ENCODE data around the gene GHRHR. TPM values are rescaled to one million over a fixed set of nuclear protein-coding genes. Genes with fewer than 3 reads are reported as not detected.

The GHRHR gene
- total and polyA plus RNA-seq, 9 of the 15 experiments (the other 6 are each of a cell fraction or from before 2014, with no cell fraction given): not detected

DNA sequence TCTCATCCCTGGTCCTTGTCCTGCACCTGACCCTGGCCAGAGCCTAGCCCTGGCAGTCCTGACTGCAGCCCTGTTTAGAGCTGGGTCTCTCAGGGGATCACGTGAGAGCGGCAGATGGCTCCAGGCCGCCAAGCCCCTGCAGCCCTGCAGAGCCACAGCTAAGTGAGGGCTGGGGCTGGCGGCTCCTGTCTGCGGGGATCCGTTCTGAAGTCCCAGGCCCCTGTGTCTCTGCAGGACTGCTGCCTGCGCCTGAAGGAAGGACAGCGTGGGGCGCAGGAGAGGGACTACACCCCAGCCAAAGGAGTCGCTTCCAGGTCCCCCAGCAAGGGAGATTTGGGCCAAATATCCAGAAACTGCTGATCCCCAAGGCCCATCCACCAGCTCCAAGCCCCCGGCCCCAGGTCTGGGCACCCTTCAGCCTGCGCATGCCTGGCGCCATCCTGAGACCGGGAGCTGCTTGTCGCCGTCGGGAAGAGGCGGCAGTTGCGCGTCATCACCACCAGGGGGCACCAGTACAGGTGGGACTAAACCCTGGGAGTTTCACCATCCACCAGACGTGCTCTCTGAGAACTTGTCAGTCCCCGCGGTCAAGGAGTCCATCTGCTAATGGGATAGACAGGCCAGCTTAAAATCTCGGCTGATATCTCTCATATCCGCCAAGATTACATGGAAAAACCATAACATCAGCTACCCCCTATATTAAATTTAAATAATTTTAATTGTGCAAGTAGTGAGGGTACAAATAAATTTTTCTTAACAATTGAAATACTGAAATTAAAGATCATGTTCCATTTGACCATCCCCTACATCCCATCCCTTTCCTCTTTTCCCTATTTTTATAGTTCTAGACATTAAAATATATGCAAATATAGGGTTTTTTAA is 25.1 kb upstream of the GHRHR start (continued):
- TF ChIP-seq, protein P1, sequence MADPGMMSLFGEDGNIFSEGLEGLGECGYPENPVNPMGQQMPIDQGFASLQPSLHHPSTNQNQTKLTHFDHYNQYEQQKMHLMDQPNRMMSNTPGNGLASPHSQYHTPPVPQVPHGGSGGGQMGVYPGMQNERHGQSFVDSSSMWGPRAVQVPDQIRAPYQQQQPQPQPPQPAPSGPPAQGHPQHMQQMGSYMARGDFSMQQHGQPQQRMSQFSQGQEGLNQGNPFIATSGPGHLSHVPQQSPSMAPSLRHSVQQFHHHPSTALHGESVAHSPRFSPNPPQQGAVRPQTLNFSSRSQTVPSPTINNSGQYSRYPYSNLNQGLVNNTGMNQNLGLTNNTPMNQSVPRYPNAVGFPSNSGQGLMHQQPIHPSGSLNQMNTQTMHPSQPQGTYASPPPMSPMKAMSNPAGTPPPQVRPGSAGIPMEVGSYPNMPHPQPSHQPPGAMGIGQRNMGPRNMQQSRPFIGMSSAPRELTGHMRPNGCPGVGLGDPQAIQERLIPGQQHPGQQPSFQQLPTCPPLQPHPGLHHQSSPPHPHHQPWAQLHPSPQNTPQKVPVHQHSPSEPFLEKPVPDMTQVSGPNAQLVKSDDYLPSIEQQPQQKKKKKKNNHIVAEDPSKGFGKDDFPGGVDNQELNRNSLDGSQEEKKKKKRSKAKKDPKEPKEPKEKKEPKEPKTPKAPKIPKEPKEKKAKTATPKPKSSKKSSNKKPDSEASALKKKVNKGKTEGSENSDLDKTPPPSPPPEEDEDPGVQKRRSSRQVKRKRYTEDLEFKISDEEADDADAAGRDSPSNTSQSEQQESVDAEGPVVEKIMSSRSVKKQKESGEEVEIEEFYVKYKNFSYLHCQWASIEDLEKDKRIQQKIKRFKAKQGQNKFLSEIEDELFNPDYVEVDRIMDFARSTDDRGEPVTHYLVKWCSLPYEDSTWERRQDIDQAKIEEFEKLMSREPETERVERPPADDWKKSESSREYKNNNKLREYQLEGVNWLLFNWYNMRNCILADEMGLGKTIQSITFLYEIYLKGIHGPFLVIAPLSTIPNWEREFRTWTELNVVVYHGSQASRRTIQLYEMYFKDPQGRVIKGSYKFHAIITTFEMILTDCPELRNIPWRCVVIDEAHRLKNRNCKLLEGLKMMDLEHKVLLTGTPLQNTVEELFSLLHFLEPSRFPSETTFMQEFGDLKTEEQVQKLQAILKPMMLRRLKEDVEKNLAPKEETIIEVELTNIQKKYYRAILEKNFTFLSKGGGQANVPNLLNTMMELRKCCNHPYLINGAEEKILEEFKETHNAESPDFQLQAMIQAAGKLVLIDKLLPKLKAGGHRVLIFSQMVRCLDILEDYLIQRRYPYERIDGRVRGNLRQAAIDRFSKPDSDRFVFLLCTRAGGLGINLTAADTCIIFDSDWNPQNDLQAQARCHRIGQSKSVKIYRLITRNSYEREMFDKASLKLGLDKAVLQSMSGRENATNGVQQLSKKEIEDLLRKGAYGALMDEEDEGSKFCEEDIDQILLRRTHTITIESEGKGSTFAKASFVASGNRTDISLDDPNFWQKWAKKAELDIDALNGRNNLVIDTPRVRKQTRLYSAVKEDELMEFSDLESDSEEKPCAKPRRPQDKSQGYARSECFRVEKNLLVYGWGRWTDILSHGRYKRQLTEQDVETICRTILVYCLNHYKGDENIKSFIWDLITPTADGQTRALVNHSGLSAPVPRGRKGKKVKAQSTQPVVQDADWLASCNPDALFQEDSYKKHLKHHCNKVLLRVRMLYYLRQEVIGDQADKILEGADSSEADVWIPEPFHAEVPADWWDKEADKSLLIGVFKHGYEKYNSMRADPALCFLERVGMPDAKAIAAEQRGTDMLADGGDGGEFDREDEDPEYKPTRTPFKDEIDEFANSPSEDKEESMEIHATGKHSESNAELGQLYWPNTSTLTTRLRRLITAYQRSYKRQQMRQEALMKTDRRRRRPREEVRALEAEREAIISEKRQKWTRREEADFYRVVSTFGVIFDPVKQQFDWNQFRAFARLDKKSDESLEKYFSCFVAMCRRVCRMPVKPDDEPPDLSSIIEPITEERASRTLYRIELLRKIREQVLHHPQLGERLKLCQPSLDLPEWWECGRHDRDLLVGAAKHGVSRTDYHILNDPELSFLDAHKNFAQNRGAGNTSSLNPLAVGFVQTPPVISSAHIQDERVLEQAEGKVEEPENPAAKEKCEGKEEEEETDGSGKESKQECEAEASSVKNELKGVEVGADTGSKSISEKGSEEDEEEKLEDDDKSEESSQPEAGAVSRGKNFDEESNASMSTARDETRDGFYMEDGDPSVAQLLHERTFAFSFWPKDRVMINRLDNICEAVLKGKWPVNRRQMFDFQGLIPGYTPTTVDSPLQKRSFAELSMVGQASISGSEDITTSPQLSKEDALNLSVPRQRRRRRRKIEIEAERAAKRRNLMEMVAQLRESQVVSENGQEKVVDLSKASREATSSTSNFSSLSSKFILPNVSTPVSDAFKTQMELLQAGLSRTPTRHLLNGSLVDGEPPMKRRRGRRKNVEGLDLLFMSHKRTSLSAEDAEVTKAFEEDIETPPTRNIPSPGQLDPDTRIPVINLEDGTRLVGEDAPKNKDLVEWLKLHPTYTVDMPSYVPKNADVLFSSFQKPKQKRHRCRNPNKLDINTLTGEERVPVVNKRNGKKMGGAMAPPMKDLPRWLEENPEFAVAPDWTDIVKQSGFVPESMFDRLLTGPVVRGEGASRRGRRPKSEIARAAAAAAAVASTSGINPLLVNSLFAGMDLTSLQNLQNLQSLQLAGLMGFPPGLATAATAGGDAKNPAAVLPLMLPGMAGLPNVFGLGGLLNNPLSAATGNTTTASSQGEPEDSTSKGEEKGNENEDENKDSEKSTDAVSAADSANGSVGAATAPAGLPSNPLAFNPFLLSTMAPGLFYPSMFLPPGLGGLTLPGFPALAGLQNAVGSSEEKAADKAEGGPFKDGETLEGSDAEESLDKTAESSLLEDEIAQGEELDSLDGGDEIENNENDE (IDR thresholded peaks at IDR 0.05; ENCODE audit: low read depth, low read length): no peak
- TF ChIP-seq, protein P2, sequence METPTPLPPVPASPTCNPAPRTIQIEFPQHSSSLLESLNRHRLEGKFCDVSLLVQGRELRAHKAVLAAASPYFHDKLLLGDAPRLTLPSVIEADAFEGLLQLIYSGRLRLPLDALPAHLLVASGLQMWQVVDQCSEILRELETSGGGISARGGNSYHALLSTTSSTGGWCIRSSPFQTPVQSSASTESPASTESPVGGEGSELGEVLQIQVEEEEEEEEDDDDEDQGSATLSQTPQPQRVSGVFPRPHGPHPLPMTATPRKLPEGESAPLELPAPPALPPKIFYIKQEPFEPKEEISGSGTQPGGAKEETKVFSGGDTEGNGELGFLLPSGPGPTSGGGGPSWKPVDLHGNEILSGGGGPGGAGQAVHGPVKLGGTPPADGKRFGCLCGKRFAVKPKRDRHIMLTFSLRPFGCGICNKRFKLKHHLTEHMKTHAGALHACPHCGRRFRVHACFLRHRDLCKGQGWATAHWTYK (CRISPR knock-in tag; IDR thresholded peaks at IDR 0.05): no peak
- TF ChIP-seq NFE2 (IDR thresholded peaks at IDR 0.05; ENCODE audit: low read depth) (no peak), ZNF830 (CRISPR knock-in tag; IDR thresholded peaks at IDR 0.05) (no peak), HEY1 (CRISPR knock-in tag; IDR thresholded peaks at IDR 0.05; ENCODE audit: borderline replicate concordance) (no peak), DMBX1 (CRISPR knock-in tag; IDR thresholded peaks at IDR 0.05; ENCODE audit: borderline replicate concordance) (no peak), CREB1 (IDR thresholded peaks at IDR 0.05) (peak; percentile 83), CREB1 (CRISPR knock-in tag; IDR thresholded peaks at IDR 0.05) (peak; percentile 89), ZEB2 (IDR thresholded peaks at IDR 0.05) (peak; percentile 73), SMAD4 (CRISPR knock-in tag; conservative IDR thresholded peaks at IDR 0.05) (0 out of 2 replicates have a peak, but pooled peaks have one; percentile 23), TCFL5 (CRISPR knock-in tag; conservative IDR thresholded peaks at IDR 0.05) (no peak), ARID1B (IDR thresholded peaks at IDR 0.05) (no peak)
- TF ChIP-seq, protein P3, sequence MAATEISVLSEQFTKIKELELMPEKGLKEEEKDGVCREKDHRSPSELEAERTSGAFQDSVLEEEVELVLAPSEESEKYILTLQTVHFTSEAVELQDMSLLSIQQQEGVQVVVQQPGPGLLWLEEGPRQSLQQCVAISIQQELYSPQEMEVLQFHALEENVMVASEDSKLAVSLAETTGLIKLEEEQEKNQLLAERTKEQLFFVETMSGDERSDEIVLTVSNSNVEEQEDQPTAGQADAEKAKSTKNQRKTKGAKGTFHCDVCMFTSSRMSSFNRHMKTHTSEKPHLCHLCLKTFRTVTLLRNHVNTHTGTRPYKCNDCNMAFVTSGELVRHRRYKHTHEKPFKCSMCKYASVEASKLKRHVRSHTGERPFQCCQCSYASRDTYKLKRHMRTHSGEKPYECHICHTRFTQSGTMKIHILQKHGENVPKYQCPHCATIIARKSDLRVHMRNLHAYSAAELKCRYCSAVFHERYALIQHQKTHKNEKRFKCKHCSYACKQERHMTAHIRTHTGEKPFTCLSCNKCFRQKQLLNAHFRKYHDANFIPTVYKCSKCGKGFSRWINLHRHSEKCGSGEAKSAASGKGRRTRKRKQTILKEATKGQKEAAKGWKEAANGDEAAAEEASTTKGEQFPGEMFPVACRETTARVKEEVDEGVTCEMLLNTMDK (IDR thresholded peaks at IDR 0.05; ENCODE audit: borderline replicate concordance, insufficient read depth, low read depth, low read length, poor library complexity, severe bottlenecking): peak; percentile 70

Data from K562 (cell line).